Left renal cortex interstitium (tissue), 4 donors: Measurements from ENCODE around the gene PLAC1. TPM values are rescaled to one million over a fixed set of nuclear protein-coding genes. Genes with fewer than 3 reads are reported as not detected.

Experiments used
- DNase-seq, 4 donors: peaks; one replicate each; pipeline ENCODE4 v3.0.0-alpha.2; 2013; ENCODE audit warnings: low read depth in 4 of 4, low spot score in 2 of 4, missing footprints in 1 of 4
- polyA plus RNA-seq, 4 donors: library from polyadenylated mRNA; unstranded; fragments of 120-200 nt; gene quantifications; one replicate each; pipeline ENCODE4 v1.2.1, GENCODE V29; 2013; ENCODE audit not compliant: insufficient read length in 4 of 4

Gene PLAC1
- polyA plus RNA-seq, 4 donors = 4.7 to 6.6 (median 5.6) TPM

DNA sequence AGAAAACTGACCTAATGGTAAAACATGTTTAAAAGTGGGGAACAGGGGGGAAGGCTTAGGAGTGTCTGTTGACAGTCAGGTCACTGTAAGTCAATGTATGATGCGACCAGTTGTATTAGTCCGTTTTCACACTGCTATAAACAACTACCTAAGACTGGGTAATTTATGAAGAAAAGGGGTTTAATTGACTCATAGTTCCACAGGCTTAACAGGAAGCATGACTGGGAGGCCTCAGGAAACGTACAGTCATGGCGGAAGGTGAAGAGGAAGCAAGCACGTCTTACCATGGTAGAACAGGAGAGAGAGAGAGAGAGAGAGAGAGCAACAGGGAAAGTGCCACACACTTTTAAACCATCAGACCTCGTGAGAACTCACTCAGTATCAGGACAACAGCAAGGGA lies 13.0 kb upstream of the PLAC1 start:
- no peak for DNase-seq

GRCh38 chrX:134670134-134670924 lies 12.1 kb upstream of the PLAC1 start:
- DNase-seq = no peak

DNA sequence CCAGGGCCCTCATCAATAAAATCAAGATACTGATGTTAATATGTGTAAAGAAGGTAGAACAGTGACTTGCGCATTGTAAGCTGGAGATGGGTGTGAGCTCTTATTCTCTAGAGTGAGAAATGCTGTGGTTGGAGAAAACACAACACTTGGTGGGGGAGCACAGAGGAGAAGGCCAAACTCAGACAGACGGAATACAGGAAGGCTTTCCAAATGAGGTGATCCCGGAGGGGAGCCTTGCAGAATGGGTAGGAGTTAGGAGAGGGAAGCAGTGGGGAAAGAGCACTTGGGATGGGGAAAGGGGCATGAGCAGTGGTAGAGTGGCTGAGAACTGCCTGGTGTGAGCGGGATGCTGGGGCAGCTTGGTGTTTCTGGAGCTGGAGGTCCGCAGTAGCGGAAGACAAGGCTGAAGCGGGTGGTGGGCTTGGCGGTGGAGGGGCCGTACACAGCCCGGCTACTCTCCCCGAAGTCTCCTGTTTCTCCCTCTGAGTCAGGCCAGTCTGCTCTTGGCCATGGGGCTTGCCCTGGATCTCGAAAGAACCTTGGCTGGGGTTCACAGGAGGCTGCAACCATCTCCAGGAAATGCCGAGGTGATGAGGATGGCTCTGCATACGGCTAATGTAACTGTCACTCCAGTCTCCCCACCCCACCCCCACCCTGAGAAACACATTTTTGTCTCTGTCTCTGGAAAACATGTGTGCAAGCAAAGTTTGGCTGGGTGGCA lies 11.3 kb upstream of the PLAC1 start:
- DNase-seq = no peak

DNA sequence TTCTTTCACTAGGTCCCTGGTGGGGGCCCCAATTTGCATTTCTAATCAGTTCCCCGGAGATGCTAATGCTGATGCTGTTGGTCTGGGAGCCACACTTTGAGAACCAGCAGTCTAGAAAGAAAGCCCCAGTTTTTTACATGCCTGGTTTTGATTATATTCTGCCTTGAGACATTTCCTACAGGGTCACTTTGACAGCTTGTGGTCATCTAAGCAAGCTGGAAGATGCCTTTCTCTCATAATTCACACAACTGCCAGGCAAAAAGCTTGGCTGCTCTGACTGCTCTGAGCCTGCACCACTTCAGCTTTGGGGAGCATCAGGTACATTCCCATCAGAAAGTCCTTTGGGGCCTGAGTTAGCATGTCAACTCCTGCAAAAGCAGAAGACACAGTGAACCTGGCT lies 5.9 kb upstream of the PLAC1 start:
- no peak for DNase-seq

GRCh38 chrX:134661295-134661694 lies 3.0 kb upstream of the PLAC1 start:
- no peak for DNase-seq

- DNase-seq = no peak
Measured at GRCh38 chrX:134660627-134661026, 2.4 kb upstream of the PLAC1 start.

- no peak for DNase-seq
Measured at GRCh38 chrX:134659761-134660160, 1.5 kb upstream of the PLAC1 start.

- no peak for DNase-seq
Measured at GRCh38 chrX:134658760-134659023, 421 bp upstream of the PLAC1 start.

DNA sequence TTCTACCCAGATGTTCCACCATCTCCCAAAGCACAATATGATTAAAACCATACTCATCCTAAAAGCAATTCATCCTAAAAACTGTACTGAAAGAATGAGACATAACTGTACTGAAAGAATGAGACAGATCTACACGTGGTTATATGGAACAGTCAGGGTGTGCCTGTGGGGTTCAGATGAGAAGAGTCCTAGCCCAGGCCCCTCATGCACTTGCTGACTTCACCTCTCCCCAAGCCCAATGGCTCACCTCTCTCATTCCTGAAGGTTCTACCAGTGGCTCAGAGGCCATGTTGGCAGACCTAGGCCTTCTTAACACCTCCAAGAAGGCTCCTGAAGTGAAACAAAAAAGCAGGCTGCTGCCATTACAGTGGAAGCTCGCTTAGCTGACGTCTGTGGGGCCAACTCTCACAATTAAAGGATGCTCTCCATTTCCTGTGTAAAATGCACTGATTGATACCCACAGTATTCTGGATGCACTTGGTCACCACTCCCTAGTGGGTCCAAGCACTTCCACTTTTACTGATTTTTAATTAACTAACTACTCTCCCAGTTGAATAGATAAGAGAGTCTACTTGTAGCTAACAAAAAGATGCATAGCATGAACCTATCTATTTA lies 3.8 kb downstream of the PLAC1 start:
- DNase-seq = no peak

DNA sequence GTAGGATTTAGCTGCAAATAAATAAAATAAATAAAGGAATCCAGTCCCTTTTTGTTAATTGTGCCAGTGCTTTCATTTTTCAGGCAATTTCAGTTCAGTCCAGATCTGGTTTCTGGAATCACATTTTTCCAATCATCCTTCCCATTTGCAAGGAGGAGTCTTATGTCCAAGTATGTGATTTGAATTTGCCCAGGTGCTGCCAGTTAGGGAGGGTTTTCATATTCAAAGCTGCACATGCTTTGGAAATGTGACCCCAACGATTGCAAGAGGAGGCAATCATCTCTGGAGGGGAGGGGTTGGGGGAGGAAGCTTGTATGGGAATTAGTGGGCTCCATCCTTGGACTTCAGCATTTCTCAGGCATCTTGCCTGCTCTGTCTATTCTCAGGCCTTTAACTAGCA lies 4.4 kb downstream of the PLAC1 start:
- no peak for DNase-seq

DNA sequence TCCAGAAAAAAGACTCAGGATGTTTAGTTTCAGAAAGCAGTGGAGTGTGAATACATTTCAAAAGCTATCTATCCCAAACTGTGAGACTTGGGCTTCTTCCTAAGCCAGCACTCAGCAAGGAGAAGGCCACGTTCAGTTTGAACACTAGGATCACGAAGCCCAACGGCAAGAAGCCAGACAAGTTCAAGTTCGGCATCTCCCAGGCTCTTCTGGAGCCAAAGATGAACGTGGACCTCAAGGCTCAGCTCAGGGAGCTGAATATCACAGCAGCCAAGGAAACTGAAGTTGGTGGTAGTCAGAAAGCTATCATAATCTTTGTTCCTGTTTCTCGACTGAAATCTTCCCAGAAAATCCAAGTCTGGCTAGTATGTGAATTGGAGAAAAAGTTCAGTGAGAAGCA lies 7.6 kb downstream of the PLAC1 start:
- no peak for DNase-seq

GRCh38 chrX:134649770-134650169 lies 8.5 kb downstream of the PLAC1 start:
- DNase-seq = no peak

GRCh38 chrX:134647477-134647877 lies 10.8 kb downstream of the PLAC1 start:
- DNase-seq = no peak

DNA sequence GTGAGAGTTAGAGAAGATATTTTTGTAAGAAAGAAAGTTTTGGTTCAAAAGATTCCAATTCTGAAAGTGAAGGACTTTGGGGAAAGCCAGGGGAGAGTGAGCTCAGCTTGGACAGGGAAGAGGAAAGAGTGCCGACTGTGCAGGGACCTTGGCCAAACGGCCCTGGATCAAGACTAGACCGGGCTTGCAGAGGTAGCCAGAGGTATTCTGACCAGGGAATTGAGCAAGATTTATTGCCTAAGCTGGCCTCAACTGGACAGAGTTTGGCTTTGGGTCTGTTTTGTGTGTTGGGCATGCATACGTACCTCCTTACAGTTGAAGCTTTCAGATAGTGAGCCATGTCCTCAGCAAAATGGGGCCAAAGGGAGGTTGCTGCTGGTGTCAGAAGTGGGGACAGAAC lies 11.6 kb downstream of the PLAC1 start:
- no peak for DNase-seq

DNA sequence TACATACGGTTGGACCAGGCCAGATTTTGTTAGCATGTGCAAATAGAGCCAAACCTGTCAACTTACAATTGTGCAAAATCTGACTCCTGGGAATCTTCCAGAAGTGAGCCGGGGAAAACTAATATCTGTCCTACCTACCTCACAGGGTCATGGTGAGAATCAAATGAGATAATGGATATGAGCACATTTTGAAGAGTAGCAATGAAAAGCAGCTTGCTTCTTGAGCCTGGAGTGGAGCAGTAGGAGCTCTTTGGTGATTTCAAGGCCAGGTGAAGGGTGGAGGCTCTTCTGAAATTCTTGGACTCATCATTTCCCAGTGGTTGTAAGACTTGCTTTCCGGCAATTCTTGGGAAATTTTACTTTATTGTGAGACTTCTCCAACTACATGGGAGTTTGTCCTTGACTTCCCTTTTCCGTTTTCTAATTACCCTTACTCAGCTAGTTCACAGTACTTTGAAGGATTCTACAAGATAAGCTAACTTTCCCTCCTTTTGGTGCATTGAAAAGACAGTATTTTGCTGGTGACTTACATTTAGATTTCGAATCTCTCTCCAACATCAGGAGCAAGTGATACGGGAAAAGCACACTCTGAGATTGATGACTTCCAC lies 12.2 kb downstream of the PLAC1 start:
- no peak for DNase-seq

GRCh38 chrX:134642386-134642785 lies 15.9 kb downstream of the PLAC1 start:
- no peak for DNase-seq

DNA sequence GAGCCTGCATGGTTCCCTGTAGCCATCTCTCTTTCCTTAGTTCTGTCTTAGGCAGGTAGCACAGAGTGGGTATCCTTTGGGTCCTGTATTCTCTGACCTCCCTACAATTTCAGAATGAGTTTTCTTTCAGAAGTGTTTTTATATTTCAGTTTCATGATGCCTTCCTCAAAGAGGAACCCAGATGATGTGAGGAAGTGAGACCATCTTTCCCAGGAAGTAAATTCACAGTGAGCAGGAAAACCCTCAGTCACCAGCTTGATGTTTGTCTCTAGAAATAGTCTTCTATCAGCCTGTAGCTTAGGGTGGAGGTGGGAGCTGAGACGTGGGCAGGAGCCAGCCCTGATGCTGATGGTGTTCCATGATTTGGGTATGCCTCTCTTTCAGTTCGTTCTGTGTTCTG lies 16.9 kb downstream of the PLAC1 start:
- no peak for DNase-seq

GRCh38 chrX:134640914-134641313 lies 17.4 kb downstream of the PLAC1 start:
- DNase-seq = no peak

- DNase-seq = no peak
Measured at GRCh38 chrX:134636851-134637250, 21.4 kb downstream of the PLAC1 start.

DNA sequence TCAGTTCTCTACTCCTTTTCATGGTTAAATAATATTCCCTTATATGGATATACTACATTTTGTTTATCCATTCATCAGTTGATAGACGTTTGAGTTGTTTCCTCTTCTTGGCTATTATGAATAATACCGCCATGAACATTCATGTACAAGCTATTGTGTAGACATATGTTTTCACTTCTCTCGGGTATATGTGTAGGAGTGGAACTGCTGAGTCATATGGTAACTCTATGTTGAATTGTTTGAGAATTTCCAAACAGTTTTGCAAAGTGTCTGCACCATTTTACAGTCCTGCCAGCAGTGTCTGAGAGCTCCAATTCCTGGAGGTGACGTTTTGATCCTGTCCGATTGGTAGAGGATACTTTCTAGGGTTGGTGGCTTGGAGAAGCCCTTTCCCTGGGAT lies 23.6 kb downstream of the PLAC1 start:
- no peak for DNase-seq

DNA sequence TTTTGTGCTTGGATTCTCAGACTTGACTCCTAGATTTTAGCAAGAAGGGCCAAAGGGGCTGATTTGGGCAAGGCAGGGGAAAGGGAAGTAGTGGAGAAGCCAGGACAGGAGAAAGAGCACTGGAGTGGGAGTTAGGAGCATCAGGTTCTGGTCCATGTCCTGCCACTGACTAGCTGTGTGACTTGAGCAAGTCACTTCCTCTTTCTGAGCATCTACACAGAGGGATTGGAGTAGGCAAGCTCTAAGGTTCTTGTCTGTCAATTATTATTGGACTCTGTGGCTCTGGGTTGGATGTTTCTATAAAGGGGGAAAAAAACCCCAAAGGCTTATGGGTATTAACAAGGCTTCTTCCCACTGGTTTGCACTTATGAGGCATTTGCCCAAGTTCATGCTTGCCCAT lies 24.4 kb downstream of the PLAC1 start:
- no peak for DNase-seq

GRCh38 chrX:134633394-134633793 lies 24.9 kb downstream of the PLAC1 start:
- DNase-seq = no peak
